ENCODE results near the gene CDKN2A. TPM values are rescaled to one million over a fixed set of nuclear protein-coding genes. Genes with fewer than 3 reads are reported as not detected.
A peak's percentile ranks its signal among the peaks of the same experiment; 100 is the strongest.

The CDKN2A gene
- total RNA-seq, 3 donors from 2014 or later (not counting 1 experiment from before 2014, with no cell fraction given): 3.5 to 7.7 (median 3.8) TPM

DNA sequence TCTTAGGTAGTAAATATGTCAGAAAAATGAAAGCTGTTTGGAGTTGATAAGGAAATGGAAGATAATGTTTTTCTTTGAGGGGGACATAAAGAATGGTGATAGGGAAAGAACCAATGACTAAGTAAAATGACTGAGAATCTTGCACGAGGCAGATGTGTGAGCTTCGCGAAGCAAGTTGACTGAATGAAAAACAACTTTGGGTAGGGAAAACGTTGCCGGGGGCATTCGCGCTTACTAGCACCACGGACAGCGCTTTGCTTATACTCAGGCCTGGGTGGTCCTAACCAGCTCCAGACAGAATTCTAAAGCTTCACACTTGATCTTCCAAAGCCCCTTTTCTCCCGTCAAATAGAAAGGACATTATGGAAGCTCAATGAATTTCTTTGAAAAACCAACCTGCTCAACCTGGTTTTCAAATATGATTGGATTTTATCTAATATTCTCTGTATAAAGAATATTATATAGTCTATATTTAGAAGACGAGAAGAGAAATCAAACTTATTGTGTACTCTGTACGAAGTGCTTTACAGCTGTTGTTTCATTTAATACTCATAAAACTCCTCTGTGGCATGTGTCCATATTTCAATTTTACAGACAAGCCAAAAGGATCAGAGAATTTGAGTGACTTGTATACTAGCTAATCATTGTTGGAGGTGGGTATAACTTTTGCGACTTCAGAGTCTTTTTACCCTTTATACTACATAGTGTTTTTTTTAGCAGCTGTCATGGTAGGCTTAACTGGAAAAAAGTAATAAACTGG lies 16.9 kb upstream of the CDKN2A start:
- Histone ChIP-seq H3K27ac (ENCODE audit: low read length) (no peak overlapping the region), H3K4me1 (ENCODE audit: control insufficient read depth, insufficient read depth, low read length) (peaks cover 13% of the 10 kb centered on the region), H3K9me3 (ENCODE audit: control insufficient read depth, insufficient read depth, low read length) (no peaks in the 10 kb centered on the region), H3K27me3 (ENCODE audit: control insufficient read depth, insufficient read depth, low read length) (peaks cover 43% of the 10 kb centered on the region), H3K4me3 (ENCODE audit: low read length) (no peak overlapping the region), H3K36me3 (ENCODE audit: control insufficient read depth, insufficient read depth, low read length) (no peaks in the 10 kb centered on the region)
- H3K36me3 Mint-ChIP-seq: no peaks in the 10 kb centered on the region
- H3K4me3 Mint-ChIP-seq: no peak overlapping the region
- H3K27me3 Mint-ChIP-seq (ENCODE audit: low read depth in 2 of 2): peaks cover 20 to 21% of the 10 kb centered on the region in 2 donors
- DNase-seq (peak in 1 of 2 donors; percentile 50), ATAC-seq (peak in 2 of 3 donors; percentile 26 to 42)
- no peak overlapping the region for H3K27ac Mint-ChIP-seq
- no peaks in the 10 kb centered on the region for H3K9me3 Mint-ChIP-seq
- TF ChIP-seq, protein P1, sequence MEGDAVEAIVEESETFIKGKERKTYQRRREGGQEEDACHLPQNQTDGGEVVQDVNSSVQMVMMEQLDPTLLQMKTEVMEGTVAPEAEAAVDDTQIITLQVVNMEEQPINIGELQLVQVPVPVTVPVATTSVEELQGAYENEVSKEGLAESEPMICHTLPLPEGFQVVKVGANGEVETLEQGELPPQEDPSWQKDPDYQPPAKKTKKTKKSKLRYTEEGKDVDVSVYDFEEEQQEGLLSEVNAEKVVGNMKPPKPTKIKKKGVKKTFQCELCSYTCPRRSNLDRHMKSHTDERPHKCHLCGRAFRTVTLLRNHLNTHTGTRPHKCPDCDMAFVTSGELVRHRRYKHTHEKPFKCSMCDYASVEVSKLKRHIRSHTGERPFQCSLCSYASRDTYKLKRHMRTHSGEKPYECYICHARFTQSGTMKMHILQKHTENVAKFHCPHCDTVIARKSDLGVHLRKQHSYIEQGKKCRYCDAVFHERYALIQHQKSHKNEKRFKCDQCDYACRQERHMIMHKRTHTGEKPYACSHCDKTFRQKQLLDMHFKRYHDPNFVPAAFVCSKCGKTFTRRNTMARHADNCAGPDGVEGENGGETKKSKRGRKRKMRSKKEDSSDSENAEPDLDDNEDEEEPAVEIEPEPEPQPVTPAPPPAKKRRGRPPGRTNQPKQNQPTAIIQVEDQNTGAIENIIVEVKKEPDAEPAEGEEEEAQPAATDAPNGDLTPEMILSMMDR (IDR thresholded peaks at IDR 0.05): no peak
- intact Hi-C loops (cut with micrococcal nuclease): no loop called here
- 12% methylated on average over 9 of the region's 13 CpGs for WGBS (ENCODE audit: insufficient coverage)
- H3K4me1 Mint-ChIP-seq: peaks cover 12 to 19% of the 10 kb centered on the region in 2 donors

DNA sequence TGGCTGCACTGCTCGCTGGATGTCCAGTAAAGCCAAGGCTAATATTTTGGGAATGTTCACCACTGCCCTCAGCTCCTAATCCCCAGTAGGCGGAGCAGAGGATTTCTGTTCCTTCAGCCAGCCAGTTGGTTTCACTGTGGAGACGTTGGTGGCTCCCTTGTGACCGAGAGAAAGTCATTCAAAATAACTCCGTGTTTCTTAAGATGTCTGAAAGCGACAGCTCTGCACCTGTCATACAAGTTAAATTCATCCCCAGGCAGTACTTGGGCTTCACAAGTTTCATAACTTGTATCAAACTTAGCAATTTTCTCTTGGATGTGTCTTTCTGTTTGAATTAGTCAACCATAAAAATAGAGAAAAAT lies 15.3 kb upstream of the CDKN2A start:
- no peak for DNase-seq
- ATAC-seq: no peak
- peak overlapping the region; percentile 89 for H3K4me3 Mint-ChIP-seq
- no peaks in the 10 kb centered on the region for H3K36me3 Mint-ChIP-seq
- no peaks in the 10 kb centered on the region for H3K9me3 Mint-ChIP-seq
- Histone ChIP-seq H3K27ac (ENCODE audit: low read length) (no peak overlapping the region), H3K27me3 (ENCODE audit: control insufficient read depth, insufficient read depth, low read length) (peaks cover 55% of the 10 kb centered on the region), H3K9me3 (ENCODE audit: control insufficient read depth, insufficient read depth, low read length) (no peaks in the 10 kb centered on the region), H3K4me1 (ENCODE audit: control insufficient read depth, insufficient read depth, low read length) (peaks cover 23% of the 10 kb centered on the region), H3K36me3 (ENCODE audit: control insufficient read depth, insufficient read depth, low read length) (no peaks in the 10 kb centered on the region), H3K4me3 (ENCODE audit: low read length) (peak overlapping the region; percentile 72)
- peaks cover 21 to 32% of the 10 kb centered on the region in 2 donors for H3K4me1 Mint-ChIP-seq
- peaks cover 35 to 36% of the 10 kb centered on the region in 2 donors for H3K27me3 Mint-ChIP-seq (ENCODE audit: low read depth in 2 of 2)
- 11% methylated on average over 6 of the region's 6 CpGs for WGBS (ENCODE audit: insufficient coverage)
- TF ChIP-seq, protein P1 (IDR thresholded peaks at IDR 0.05): no peak
- no peak overlapping the region for H3K27ac Mint-ChIP-seq
- intact Hi-C loops (cut with micrococcal nuclease): loop anchor here (5.0 kb wide), 1 partner anchor 42 kb away; no protein-coding TSS in a partner anchor

- Histone ChIP-seq H3K4me3 (ENCODE audit: low read length) (peak within 1 kb of the TSS; percentile 72), H3K27me3 (ENCODE audit: control insufficient read depth, insufficient read depth, low read length) (peaks cover 61% of the 10 kb centered on the region), H3K27ac (ENCODE audit: low read length) (no peak within 1 kb of the TSS), H3K4me1 (ENCODE audit: control insufficient read depth, insufficient read depth, low read length) (peaks cover 23% of the 10 kb centered on the region), H3K9me3 (ENCODE audit: control insufficient read depth, insufficient read depth, low read length) (no peaks in the 10 kb centered on the region), H3K36me3 (ENCODE audit: control insufficient read depth, insufficient read depth, low read length) (no peaks in the 10 kb centered on the region)
- DNase-seq (peak; percentile 68 to 82), ATAC-seq (peak; percentile 72 to 81 (median 79))
- Mint-ChIP-seq H3K36me3 (no peaks in the 10 kb centered on the region), H3K27me3 (ENCODE audit: low read depth in 2 of 2) (peaks cover 40 to 42% of the 10 kb centered on the region in 2 donors), H3K4me1 (peaks cover 21 to 32% of the 10 kb centered on the region in 2 donors), H3K9me3 (no peaks in the 10 kb centered on the region), H3K27ac (peak within 1 kb of the TSS in 1 of 2 donors; percentile 45), H3K4me3 (peak within 1 kb of the TSS; percentile 89)
- 3% methylated on average over 86 of the region's 86 CpGs for WGBS (ENCODE audit: insufficient coverage)
- intact Hi-C loops (cut with micrococcal nuclease): loop anchor here (1.0 to 5.0 kb wide), 2 partner anchors 42 to 195 kb away; no protein-coding TSS in a partner anchor
- TF ChIP-seq, protein P1 (IDR thresholded peaks at IDR 0.05): peak; percentile 95
These were observed 14.7 kb upstream of the CDKN2A start, which contains the start of gene CDKN2B for GRCh38 chr9:22008717-22009505. Gene CDKN2B, minus strand, starts transcription at chr9:22009305. Its CDS starts 352 bp downstream, at chr9:22008953.
